Heart right ventricle (tissue), 16 donors: ENCODE data around the gene FAM200B. TPM values are rescaled to one million over a fixed set of nuclear protein-coding genes. Genes with fewer than 3 reads are reported as not detected.

Experiments used
- ATAC-seq, 8 donors: fragments of 200-7000 bp; cut with Tn5 transposase; one replicate each; pipeline ENCODE4 v1.9.1; 2020; ENCODE audit warnings: mild to moderate bottlenecking in 8 of 8, moderate library complexity in 8 of 8, moderate number of reproducible peaks in 1 of 8
- DNase-seq, 2 donors: peaks; one replicate each; pipeline ENCODE4 v3.0.0-alpha.2; 2020
- H3K27ac ChIP-seq, 10 donors: fragments of 200-600 bp; sonication (generic) in 2 of 10; one replicate each; pipeline versions ENCODE4 v1.5.0 to v1.8.0; 2020 to 2022; ENCODE audit warnings: mild to moderate bottlenecking in 3 of 10
- H3K27me3 ChIP-seq, 7 donors: fragments of 200-600 bp; one replicate each; pipeline ENCODE4 v1.8.0; 2021 to 2022; ENCODE audit warnings: mild to moderate bottlenecking in 2 of 7
- H3K36me3 ChIP-seq, 9 donors: fragments of 200-600 bp; sonication (generic) in 1 of 9; one replicate each; pipeline versions ENCODE4 v1.5.0 to v1.8.0; 2020 to 2022; ENCODE audit warnings: mild to moderate bottlenecking in 2 of 9
- H3K4me1 ChIP-seq, 9 donors: fragments of 200-600 bp; sonication (generic) in 1 of 9; one replicate each; pipeline versions ENCODE4 v1.5.0 to v1.8.0; 2020 to 2022; ENCODE audit warnings: mild to moderate bottlenecking in 4 of 9
- H3K4me3 ChIP-seq, 10 donors: fragments of 200-600 bp; sonication (generic) in 2 of 10; one replicate each; pipeline versions ENCODE4 v1.5.0 to v1.8.0; 2020 to 2022; ENCODE audit warnings: mild to moderate bottlenecking in 7 of 10, moderate library complexity in 2 of 10
- H3K9me3 ChIP-seq, 11 donors: fragments of 200-600 bp in 10 of 11; sonication (generic) in 2 of 11; one replicate each; pipeline versions ENCODE4 v1.5.0 to v1.8.0; 2013 to 2022; ENCODE audit warnings: mild to moderate bottlenecking in 2 of 11, control low read depth in 1 of 11, moderate library complexity in 1 of 11
- CTCF ChIP-seq, 9 donors: fragments of 200-600 bp; sonication (generic) in 2 of 9; IDR thresholded peaks; one replicate each; pipeline versions ENCODE4 v1.5.0 to v1.8.0; 2021 to 2022; ENCODE audit warnings: antibody characterized with exemption in 9 of 9, mild to moderate bottlenecking in 5 of 9, moderate library complexity in 1 of 9
- WGBS, 2 donors: extraction: QIAGEN DNeasy Blood & Tissue Kit; methylation state at CpG; one replicate each; pipeline ENCODE4 v1.1.7; 2013; ENCODE audit warnings: inconsistent platforms in 1 of 2; 5-methylcytosine and 5-hydroxymethylcytosine counted together
- intact Hi-C, 10 donors: fragments of 100-400 bp; cut with DNase I; formaldehyde crosslinking; loops; one replicate each; pipeline versions ENCODE4 v1.11.1 to v1.14.2; 2022
- polyA plus RNA-seq, 2 donors: library from polyadenylated mRNA; stranded (reverse); fragments of 200-250 nt; gene quantifications; one replicate each; pipeline ENCODE4 v1.2.3, GENCODE V29; 2013
- total RNA-seq, 10 donors: library from RNA; stranded (reverse); fragmentation: NEBNext Ultra II Directional in 3 of 10; extraction: Animal tissue kit (Norgen Biotek cat#: 25700) in 3 of 10; gene quantifications; one replicate each; pipeline versions ENCODE4 v1.2.1 to v1.2.4, GENCODE V29; 2021 to 2023
- donor health status: Arrhythmogenic right ventricular cardiomyopathy.
- donor health status: ischemic (EF 13 %, LVEDD 7.1; RV severe dilation, severe dysfunction).
- donor health status: healthy with polysubstance abuse.
- donor health status: DM: no; HTN: yes; CAD: no.
- donor health status: DM: no; HTN: no; CAD: no.
- donor health status: ischemic (EF 25% LVEDD 6.9; RV normal size, moderate dysfunction).
- donor health status: ischemic (EF 25% LVEDD 5.7; RV mildly dilated, moderate dysfunction).
- donor health status: healthy.
- donor health status: DM: yes; HTN: yes; CAD: no.
- donor health status: Ischemic cardiomyopathy.
- donor health status: ischemic (EF 35%, LVEDD 5.7; RV mildly dilated, moderate dysfunction).
- donor health status: nonischemic (EF 11% LVEDD 7.7; RV severe dilation, severe dysfunction).
- donor health status: DM: yes; HTN: yes; CAD: no.
- donor health status: PGD.
- donor health status: ischemic (EF 29% LVEDD 5.4; RV normal size, mild dysfunction).
- donor health status: nonischemic (EF 23%, LVEDD 6.1; RV moderate dilation, normal function).

Gene FAM200B
- total and polyA plus RNA-seq, 12 donors = 19.7 to 38.7 (median 29.3) TPM

- Histone ChIP-seq H3K36me3 (no peaks in the 10 kb centered on the region), H3K9me3 (peaks cover 0 to 22% (median 0%) of the 10 kb centered on the region in 11 donors), H3K27ac (no peak overlapping the region), H3K4me3 (no peak overlapping the region), H3K4me1 (no peaks in the 10 kb centered on the region), H3K27me3 (no peaks in the 10 kb centered on the region)
- DNase-seq (no peak), ATAC-seq (no peak)
- TF ChIP-seq CTCF (IDR thresholded peaks at IDR 0.05) = no peak
- WGBS, 2 donors = 91 to 93% methylated on average over 1 of the region's 1 CpG
- intact Hi-C loops = loop anchor here in 3 of 10 donors (10.0 kb wide), 3 partner anchors 136 to 266 kb away; no protein-coding TSS in a partner anchor
Observed at GRCh38 chr4:15738877-15739276, 57.2 kb downstream of the FAM200B start.

Other genes with a start within 250 kb of the FAM200B start
- gene CC2D2A, start 211.9 kb upstream of the FAM200B start, total RNA-seq = 10 to 100 TPM in 3 of 10 donors, 1 to 10 TPM in 7; 4.0 to 10.8 (median 8.3) TPM
- 1 to 10 TPM; 3.2 to 5.0 TPM for gene CC2D2A, start 211.9 kb upstream of the FAM200B start, polyA plus RNA-seq
- gene FBXL5, start 26.5 kb upstream of the FAM200B start, total RNA-seq = 100 to 1,000 TPM in 1 of 10 donors, 10 to 100 TPM in 9; 63.2 to 102 (median 77.3) TPM
- gene FBXL5, start 26.5 kb upstream of the FAM200B start, polyA plus RNA-seq = 10 to 100 TPM; 32.8 to 35.7 TPM
- 1 to 10 TPM; 1.3 to 5.7 (median 3.2) TPM for gene BST1, start 21.2 kb downstream of the FAM200B start, total RNA-seq
- 1 to 10 TPM; 2.3 to 2.9 TPM for gene BST1, start 21.2 kb downstream of the FAM200B start, polyA plus RNA-seq
- 10 to 100 TPM in 1 of 10 donors, 1 to 10 TPM in 7, under 1 TPM in 2; 0.68 to 11.3 (median 3.3) TPM for gene CD38, start 96.5 kb downstream of the FAM200B start, total RNA-seq
- gene CD38, start 96.5 kb downstream of the FAM200B start, polyA plus RNA-seq = 1 to 10 TPM; 1.3 to 3.7 TPM